ENCODE measurements around the gene NIPBL.

GRCh38 chr5:37086466-37087173, 210.1 kb downstream of the NIPBL start:
- TF ChIP-seq CTCF (IDR thresholded peaks at IDR 0.05; ENCODE audit: insufficient read depth, low read length, poor library complexity, severe bottlenecking) = no peak
- TF ChIP-seq EZH2phosphoT487 (conservative IDR thresholded peaks at IDR 0.05; ENCODE audit: low read length) = no peak

All from SU-DHL-6 (cell line).